CD14-positive monocyte (primary cell): ENCODE data around the gene R3HDM2. TPM values are rescaled to one million over a fixed set of nuclear protein-coding genes. Genes with fewer than 3 reads are reported as not detected.
"Not testable (repeated sequence)": the region's sequence is repeated elsewhere in the genome, so short reads cannot be mapped to it uniquely, and the experiment has no call there.

Source experiments
- DNase-seq, 3 donors: peaks; one replicate each; pipeline ENCODE4 v3.0.0-alpha.2; 2011 to 2022
- H2AFZ ChIP-seq: 2 replicates; pipeline ENCODE4 v1.6.0; 2012; ENCODE audit warnings: mild to moderate bottlenecking, low read depth, low read length, inconsistent platforms; ENCODE audit not compliant: insufficient read depth, poor library complexity, severe bottlenecking
- H3K27ac ChIP-seq, 2 donors: 1 replicate in 1 of 2; 2 replicates in 1 of 2; pipeline ENCODE4 v1.5.1; 2012 to 2013; ENCODE audit warnings: low read length in 2 of 2, control low read depth in 1 of 2, inconsistent platforms in 1 of 2, low read depth in 1 of 2, mild to moderate bottlenecking in 1 of 2
- H3K27me3 ChIP-seq, 2 donors: one replicate each; pipeline versions ENCODE4 v1.6.0 to v1.6.1; 2011 to 2013; ENCODE audit warnings: low read length in 2 of 2; ENCODE audit not compliant: control insufficient read depth in 2 of 2, insufficient read depth in 2 of 2
- H3K36me3 ChIP-seq, 2 donors: replicated peaks in 1 of 2; 1 replicate in 1 of 2; 2 replicates in 1 of 2; pipeline versions ENCODE4 v1.5.1 to v1.6.1; 2012 to 2013; ENCODE audit warnings: low read length in 2 of 2, control low read depth in 1 of 2, inconsistent platforms in 1 of 2, mild to moderate bottlenecking in 1 of 2; ENCODE audit not compliant: insufficient read depth in 2 of 2, control insufficient read depth in 1 of 2
- H3K4me1 ChIP-seq, 2 donors: 1 replicate in 1 of 2; 2 replicates in 1 of 2; pipeline versions ENCODE4 v1.5.1 to v1.6.1; 2012 to 2013; ENCODE audit warnings: low read length in 2 of 2, control low read depth in 1 of 2, inconsistent platforms in 1 of 2, mild to moderate bottlenecking in 1 of 2, moderate library complexity in 1 of 2; ENCODE audit not compliant: insufficient read depth in 2 of 2, control insufficient read depth in 1 of 2
- H3K4me2 ChIP-seq: replicated peaks from 2 replicates; pipeline ENCODE3; 2012; ENCODE audit warnings: low read length, moderate library complexity, mild to moderate bottlenecking; ENCODE audit not compliant: poor library complexity, severe bottlenecking; ENCODE audit errors: extremely low read depth
- H3K4me3 ChIP-seq, 3 experiments: fragments of 200-600 bp in 1 of 3; sonication (generic) in 1 of 3; replicated peaks in 1 of 3; 1 replicate in 2 of 3; 2 replicates in 1 of 3; pipeline ENCODE4 v1.5.1; 2011 to 2013; ENCODE audit warnings: low read length in 3 of 3, mild to moderate bottlenecking in 3 of 3, control low read depth in 2 of 3, low read depth in 2 of 3, inconsistent platforms in 1 of 3, moderate library complexity in 1 of 3
- H3K79me2 ChIP-seq: 2 replicates; pipeline ENCODE4 v1.6.0; 2012; ENCODE audit warnings: mild to moderate bottlenecking, control low read depth, inconsistent platforms, low read length, moderate library complexity; ENCODE audit not compliant: insufficient read depth
- H3K9ac ChIP-seq: 2 replicates; pipeline ENCODE4 v1.6.0; 2017; ENCODE audit warnings: low read length, mild to moderate bottlenecking; ENCODE audit not compliant: insufficient read depth, poor library complexity, severe bottlenecking
- H3K9me3 ChIP-seq, 2 donors: replicated peaks in 1 of 2; 1 replicate in 1 of 2; 2 replicates in 1 of 2; pipeline versions ENCODE4 v1.5.1 to v1.6.1; 2012 to 2013; ENCODE audit warnings: low read length in 2 of 2, control low read depth in 1 of 2; ENCODE audit not compliant: control insufficient read depth in 1 of 2, insufficient read depth in 1 of 2
- H4K20me1 ChIP-seq: 2 replicates; pipeline ENCODE4 v1.6.0; 2012; ENCODE audit warnings: mild to moderate bottlenecking, low read length, control low read depth, moderate library complexity; ENCODE audit not compliant: insufficient read depth
- H3K27ac Mint-ChIP-seq, 7 donors: one replicate each; pipeline ENCODE4 v1.8.0; 2020; ENCODE audit warnings: mild to moderate bottlenecking in 7 of 7, mixed read lengths in 7 of 7, moderate library complexity in 6 of 7, inconsistent platforms in 2 of 7
- H3K27me3 Mint-ChIP-seq, 3 donors: one replicate each; pipeline ENCODE4 v1.8.0; 2021 to 2022; ENCODE audit warnings: low read depth in 3 of 3, mild to moderate bottlenecking in 3 of 3, mixed read lengths in 3 of 3, moderate library complexity in 3 of 3, inconsistent platforms in 1 of 3
- H3K36me3 Mint-ChIP-seq, 2 donors: one replicate each; pipeline ENCODE4 v1.8.0; 2020; ENCODE audit warnings: mixed read lengths in 2 of 2, inconsistent platforms in 1 of 2, mild to moderate bottlenecking in 1 of 2
- H3K4me1 Mint-ChIP-seq: one replicate; pipeline ENCODE4 v1.8.0; 2020; ENCODE audit warnings: mild to moderate bottlenecking, mixed read lengths
- H3K4me3 Mint-ChIP-seq, 2 donors: one replicate each; pipeline ENCODE4 v1.8.0; 2020; ENCODE audit warnings: mild to moderate bottlenecking in 2 of 2, mixed read lengths in 2 of 2, moderate library complexity in 1 of 2
- H3K9me3 Mint-ChIP-seq, 7 donors: one replicate each; pipeline ENCODE4 v1.8.0; 2020 to 2022; ENCODE audit warnings: mixed read lengths in 7 of 7, mild to moderate bottlenecking in 6 of 7, moderate library complexity in 6 of 7, inconsistent platforms in 2 of 7
- CTCF ChIP-seq: fragments of 200-600 bp; IDR thresholded peaks from one replicate; pipeline ENCODE4 v1.8.0; 2022; ENCODE audit warnings: antibody characterized with exemption, mild to moderate bottlenecking
- WGBS: methylation state at CpG from one replicate; pipeline ENCODE4 v1.1.5; 2013; ENCODE audit warnings: missing lambda C conversion rate; ENCODE audit not compliant: insufficient coverage; 5-methylcytosine and 5-hydroxymethylcytosine counted together
- intact Hi-C, 2 donors: fragments of 100-400 bp; cut with micrococcal nuclease; formaldehyde crosslinking; loops; one replicate each; pipeline versions ENCODE4 v1.15.0 to v1.15.1; 2023
- polyA plus RNA-seq, 3 donors: library from polyadenylated mRNA; depleted of rRNA in 1 of 3; unstranded in 2 of 3; stranded (reverse) in 1 of 3; fragments of 300-500 nt in 2 of 3; fragments of >200 nt in 1 of 3; fragmentation: Illumina TruSeq in 2 of 3; gene quantifications; 1 replicate in 2 of 3; 2 replicates in 1 of 3; pipeline ENCODE4 v1.2.3, GENCODE V29; 2012 to 2021

Gene R3HDM2
- polyA plus RNA-seq, 3 donors, result 4.2 to 69.4 (median 7.3) TPM

- no CpG with 5 or more reads among the region's 1 CpG for WGBS
- Histone ChIP-seq H3K9me3 (peaks cover 6 to 7% of the 10 kb centered on the region in 2 donors), H3K27me3 (no peaks in the 10 kb centered on the region), H3K4me3 (no peak overlapping the region), H3K4me1 (no peaks in the 10 kb centered on the region), H3K27ac (no peak overlapping the region), H4K20me1 (no peaks in the 10 kb centered on the region), H3K4me2 (no peak overlapping the region), H3K36me3 (no peaks in the 10 kb centered on the region), H3K9ac (no peak overlapping the region), H2AFZ (no peak overlapping the region), H3K79me2 (no peaks in the 10 kb centered on the region)
- no peak overlapping the region for H3K27ac Mint-ChIP-seq
- peaks cover 5% of the 10 kb centered on the region for H3K4me1 Mint-ChIP-seq
- peaks cover 2 to 21% (median 14%) of the 10 kb centered on the region in 7 donors for H3K9me3 Mint-ChIP-seq
- no peak for TF ChIP-seq CTCF
- intact Hi-C loops, result no loop called here
- H3K27me3 Mint-ChIP-seq, result peaks cover 0 to 1% (median 0%) of the 10 kb centered on the region in 3 donors
- H3K4me3 Mint-ChIP-seq, result no peak overlapping the region
- H3K36me3 Mint-ChIP-seq, result no peaks in the 10 kb centered on the region
- no peak for DNase-seq
These were observed 11.1 kb upstream of the R3HDM2 start for GRCh38 chr12:57441846-57442427.

GRCh38 chr12:57441393-57441792, 10.6 kb upstream of the R3HDM2 start:
- H3K4me1 ChIP-seq, H3K36me3 ChIP-seq, H3K27me3 ChIP-seq, H3K27ac Mint-ChIP-seq, H3K79me2 ChIP-seq, H3K36me3 Mint-ChIP-seq, H3K4me1 Mint-ChIP-seq, intact Hi-C loops, H3K27me3 Mint-ChIP-seq, H3K27ac ChIP-seq, H4K20me1 ChIP-seq, H3K9ac ChIP-seq, H3K9me3 ChIP-seq, H3K4me3 ChIP-seq, H3K4me3 Mint-ChIP-seq, H2AFZ ChIP-seq, H3K4me2 ChIP-seq, DNase-seq: not testable (repeated sequence)
- WGBS, result no CpG with 5 or more reads among the region's 2 CpGs
- peaks cover 2 to 21% (median 14%) of the 10 kb centered on the region in 7 donors for H3K9me3 Mint-ChIP-seq
